IPS-18a (cell line): ENCODE measurements around the gene ZNF697.
"Not testable (repeated sequence)": the region's sequence is repeated elsewhere in the genome, so short reads cannot be mapped to it uniquely, and the experiment has no call there.

ENCODE experiments used
- H3K27ac ChIP-seq: one replicate; pipeline ENCODE4 v1.5.1; 2013; ENCODE audit warnings: low read length
- H3K27me3 ChIP-seq: one replicate; pipeline ENCODE4 v1.6.1; 2013; ENCODE audit warnings: mild to moderate bottlenecking, low read length; ENCODE audit not compliant: control insufficient read depth, insufficient read depth
- H3K36me3 ChIP-seq: one replicate; pipeline ENCODE4 v1.6.1; 2013; ENCODE audit warnings: low read depth, low read length; ENCODE audit not compliant: control insufficient read depth
- H3K4me1 ChIP-seq: one replicate; pipeline ENCODE4 v1.6.1; 2013; ENCODE audit warnings: low read depth, low read length; ENCODE audit not compliant: control insufficient read depth
- H3K4me3 ChIP-seq: one replicate; pipeline ENCODE4 v1.5.1; 2013; ENCODE audit warnings: low read length
- H3K9ac ChIP-seq: one replicate; pipeline ENCODE4 v1.6.1; 2013; ENCODE audit warnings: mild to moderate bottlenecking, low read length, moderate library complexity
- H3K9me3 ChIP-seq: one replicate; pipeline ENCODE4 v1.6.1; 2013; ENCODE audit warnings: low read depth, low read length; ENCODE audit not compliant: control insufficient read depth

The ZNF697 gene

DNA sequence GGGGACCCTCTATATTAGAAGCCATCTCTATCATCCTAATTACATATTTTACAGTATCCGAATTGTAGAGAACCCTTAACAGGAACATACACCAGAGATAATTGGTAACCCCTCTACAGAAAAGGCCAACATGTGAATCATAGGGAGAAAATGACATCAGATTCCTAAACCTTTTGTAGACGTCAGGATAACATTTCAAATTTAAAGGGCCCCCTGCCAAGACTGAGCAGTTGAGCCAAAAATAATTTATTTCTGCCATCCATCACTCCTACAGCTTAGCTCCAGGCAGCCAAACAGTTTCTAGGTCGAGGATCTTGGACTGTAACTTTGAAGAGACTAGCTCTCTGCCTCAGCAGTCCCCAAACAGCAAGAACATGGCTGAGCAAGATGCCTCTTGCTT, 21.2 kb downstream of the ZNF697 start:
- Histone ChIP-seq H3K27me3 (no peaks in the 10 kb centered on the region), H3K27ac (no peak overlapping the region), H3K9me3 (no peaks in the 10 kb centered on the region), H3K36me3 (peaks cover 13% of the 10 kb centered on the region), H3K4me1 (no peaks in the 10 kb centered on the region), H3K4me3 (no peak overlapping the region), H3K9ac (no peak overlapping the region)

DNA sequence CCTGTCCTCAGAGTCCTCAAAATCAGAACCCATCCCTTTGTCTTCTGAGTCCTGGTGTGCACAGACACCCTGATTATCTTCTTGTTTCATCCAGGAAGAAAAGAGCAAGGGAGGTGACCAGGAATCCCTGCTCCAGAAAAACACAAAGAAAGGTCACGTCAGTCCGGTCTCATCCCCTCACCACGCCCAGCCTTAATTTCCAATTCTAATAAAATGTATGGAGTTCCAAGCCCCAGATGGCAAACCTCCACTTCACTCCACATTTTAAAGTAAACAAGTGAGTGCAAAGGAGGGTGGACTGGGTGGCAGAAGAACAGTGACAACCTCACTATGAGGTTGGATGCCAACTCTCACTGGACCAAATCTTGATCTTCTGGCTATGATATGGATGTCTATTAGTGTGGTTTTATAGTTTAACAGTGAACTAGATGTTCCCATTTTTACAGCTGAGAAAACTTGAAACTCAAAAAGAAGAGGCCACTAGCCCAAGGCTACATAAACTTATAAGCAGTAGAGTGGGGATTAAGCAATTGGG, 22.0 kb downstream of the ZNF697 start:
- H3K4me3 ChIP-seq, result no peak overlapping the region
- peaks cover 13% of the 10 kb centered on the region for H3K36me3 ChIP-seq
- H3K27ac ChIP-seq, result no peak overlapping the region
- no peaks in the 10 kb centered on the region for H3K27me3 ChIP-seq
- no peak overlapping the region for H3K9ac ChIP-seq
- no peaks in the 10 kb centered on the region for H3K9me3 ChIP-seq
- H3K4me1 ChIP-seq, result peaks cover 5% of the 10 kb centered on the region

DNA sequence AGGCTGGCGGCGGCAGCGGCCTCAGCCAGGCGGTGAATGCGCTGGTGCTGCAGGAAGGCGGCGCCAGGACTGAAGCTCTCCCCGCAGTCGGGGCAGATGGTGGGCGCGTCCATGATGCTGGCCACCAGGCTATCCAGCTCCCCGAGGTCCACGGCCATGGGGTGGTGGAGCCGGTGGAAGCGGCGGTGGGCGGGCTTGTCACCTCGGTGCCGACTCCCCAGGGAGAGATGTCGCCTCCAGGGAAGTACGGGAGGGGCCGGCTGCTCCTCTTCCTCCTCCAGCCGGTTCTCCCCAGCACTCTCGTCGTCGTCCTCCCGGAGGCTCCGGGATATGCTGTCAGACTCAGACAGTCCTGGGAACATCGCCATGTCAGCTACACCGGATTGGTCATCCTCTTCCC, 24.4 kb downstream of the ZNF697 start:
- Histone ChIP-seq H3K27me3 (no peaks in the 10 kb centered on the region), H3K9me3 (no peaks in the 10 kb centered on the region), H3K9ac (no peak overlapping the region), H3K27ac (no peak overlapping the region), H3K36me3 (peaks cover 13% of the 10 kb centered on the region), H3K4me3 (no peak overlapping the region), H3K4me1 (peaks cover 5% of the 10 kb centered on the region)

DNA sequence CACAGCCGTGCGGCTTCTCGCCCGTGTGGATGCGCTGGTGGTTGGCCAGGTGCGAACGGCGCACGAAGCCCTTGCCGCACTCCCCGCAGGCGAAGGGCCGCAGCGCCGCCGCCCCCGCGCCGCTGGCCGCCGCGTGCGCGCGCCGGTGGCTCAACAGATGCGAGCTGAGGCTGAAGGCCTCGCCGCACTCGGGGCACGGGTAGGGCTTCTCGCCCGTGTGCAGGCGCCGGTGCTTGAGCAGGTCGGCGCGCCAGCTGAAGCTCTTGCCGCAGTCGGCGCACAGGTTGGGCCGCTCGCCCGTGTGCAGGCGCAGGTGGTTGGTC, 24.9 kb downstream of the ZNF697 start:
- Histone ChIP-seq H3K4me3 (no peak overlapping the region), H3K4me1 (peaks cover 5% of the 10 kb centered on the region), H3K27me3 (no peaks in the 10 kb centered on the region), H3K36me3 (peaks cover 13% of the 10 kb centered on the region), H3K27ac (no peak overlapping the region), H3K9ac (no peak overlapping the region), H3K9me3 (no peaks in the 10 kb centered on the region)

DNA sequence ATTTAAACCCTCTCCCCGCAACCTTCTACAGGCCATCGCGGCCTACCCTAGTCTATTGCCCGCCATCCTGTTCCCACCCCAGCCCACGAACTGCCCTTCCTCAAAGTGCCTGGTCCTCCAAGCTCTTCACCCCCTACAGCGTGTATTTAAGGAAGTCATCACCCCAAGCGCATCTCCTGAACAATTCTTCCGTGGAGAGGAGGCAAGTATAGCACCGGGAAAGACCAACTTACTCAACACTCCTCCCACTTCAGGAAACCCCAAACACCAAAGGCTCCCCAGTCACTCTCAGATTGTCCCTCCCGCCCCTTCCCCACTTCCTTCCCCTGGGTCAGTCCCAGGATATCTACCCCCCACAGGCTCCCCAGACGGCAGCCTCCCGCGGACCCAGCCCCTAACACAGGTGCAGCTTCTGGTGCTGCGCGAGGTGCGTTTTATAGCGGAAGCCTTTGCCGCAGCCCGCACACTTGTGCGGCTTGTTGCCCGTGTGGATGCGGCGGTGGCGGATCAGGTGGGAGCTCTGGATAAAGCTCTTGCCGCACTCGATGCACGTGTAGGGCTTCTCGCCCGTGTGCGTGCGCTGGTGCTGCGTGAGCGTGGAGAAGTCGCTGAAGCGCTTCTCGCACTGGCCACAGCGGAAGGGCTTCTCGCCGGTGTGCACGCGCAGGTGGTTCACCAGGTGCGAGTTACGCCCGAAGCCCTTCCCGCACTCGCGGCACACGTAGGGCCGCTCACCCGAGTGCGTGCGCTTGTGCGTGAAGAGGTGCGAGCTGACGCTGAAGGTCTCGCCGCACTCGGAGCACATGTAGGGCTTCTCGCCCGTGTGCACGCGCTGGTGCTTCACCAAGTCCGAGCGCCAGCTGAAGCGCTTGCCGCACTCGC, 25.5 kb downstream of the ZNF697 start:
- H3K27ac ChIP-seq, result no peak overlapping the region
- H3K36me3 ChIP-seq, result peaks cover 13% of the 10 kb centered on the region
- no peaks in the 10 kb centered on the region for H3K27me3 ChIP-seq
- no peak overlapping the region for H3K9ac ChIP-seq
- H3K4me3 ChIP-seq, result no peak overlapping the region
- no peaks in the 10 kb centered on the region for H3K9me3 ChIP-seq
- peaks cover 5% of the 10 kb centered on the region for H3K4me1 ChIP-seq

DNA sequence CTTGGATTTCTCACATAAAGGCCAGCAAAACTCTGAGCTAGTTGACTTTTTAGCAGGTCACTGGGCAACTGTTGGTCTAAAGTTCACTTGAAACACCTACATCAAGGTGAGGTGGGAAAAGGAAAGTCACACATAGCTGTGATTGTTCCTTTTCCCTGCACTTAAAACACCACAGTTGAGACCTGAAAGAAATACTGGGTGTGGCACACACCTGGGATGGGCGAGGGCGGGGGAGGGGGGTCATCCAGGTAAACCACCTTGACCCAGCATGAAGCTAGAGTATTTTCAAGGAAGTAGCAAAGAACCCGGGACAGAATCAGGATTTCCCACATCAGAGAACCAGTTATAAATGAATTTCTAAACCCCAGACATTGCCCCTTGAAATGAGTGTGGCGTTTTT, 26.4 kb downstream of the ZNF697 start:
- Histone ChIP-seq H3K27ac (no peak overlapping the region), H3K9ac (no peak overlapping the region), H3K4me3 (no peak overlapping the region), H3K4me1 (peaks cover 5% of the 10 kb centered on the region), H3K27me3 (no peaks in the 10 kb centered on the region), H3K9me3 (no peaks in the 10 kb centered on the region), H3K36me3 (peaks cover 13% of the 10 kb centered on the region)

DNA sequence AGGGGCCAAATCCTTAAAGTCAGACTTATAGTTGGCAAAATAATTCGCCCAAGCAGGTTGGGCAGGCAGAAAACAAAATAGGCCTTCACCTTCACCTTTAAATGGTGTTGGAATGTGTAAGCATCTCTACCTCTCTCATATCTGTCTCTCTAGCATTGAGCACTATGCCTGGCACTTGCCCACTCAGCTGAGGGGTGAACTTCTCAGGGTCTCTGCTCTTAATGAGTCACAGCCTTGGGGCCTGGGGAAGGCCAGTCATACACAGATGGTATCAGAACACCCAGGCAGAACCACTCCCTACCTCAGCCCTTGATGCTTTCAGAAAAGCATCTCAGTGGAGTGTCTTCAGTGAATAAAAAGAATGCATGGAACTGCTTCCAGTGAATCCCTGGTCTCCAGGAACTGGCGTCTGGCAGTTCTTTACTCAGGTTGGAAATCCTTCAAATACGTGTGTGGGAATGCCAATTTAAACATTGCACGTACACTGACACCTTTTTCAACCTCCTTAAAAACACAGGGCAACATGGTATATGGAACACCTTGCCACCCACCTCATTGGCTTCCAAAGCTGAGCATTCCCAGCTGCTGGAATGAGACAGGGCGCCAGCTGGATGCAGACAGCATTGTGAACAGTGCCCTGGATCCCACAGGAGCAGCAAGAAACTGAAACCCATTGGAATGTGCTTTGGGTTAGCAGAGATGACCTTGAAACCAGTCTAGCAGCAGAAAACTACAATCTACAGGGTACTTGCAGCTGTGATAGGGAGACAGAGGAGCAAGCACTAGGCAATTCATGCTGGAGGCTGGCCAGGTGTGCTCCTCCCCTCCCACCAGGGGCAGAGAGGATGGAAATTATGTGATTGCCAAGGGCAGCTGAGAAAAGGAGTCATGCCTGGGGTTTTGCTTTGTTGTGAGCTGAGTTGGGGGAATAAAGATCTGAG, 30.0 kb downstream of the ZNF697 start:
- H3K27me3 ChIP-seq, result no peaks in the 10 kb centered on the region
- no peaks in the 10 kb centered on the region for H3K9me3 ChIP-seq
- H3K4me1 ChIP-seq, result peaks cover 5% of the 10 kb centered on the region
- H3K9ac ChIP-seq, result no peak overlapping the region
- H3K36me3 ChIP-seq, result no peaks in the 10 kb centered on the region
- H3K4me3 ChIP-seq, result no peak overlapping the region
- no peak overlapping the region for H3K27ac ChIP-seq

DNA sequence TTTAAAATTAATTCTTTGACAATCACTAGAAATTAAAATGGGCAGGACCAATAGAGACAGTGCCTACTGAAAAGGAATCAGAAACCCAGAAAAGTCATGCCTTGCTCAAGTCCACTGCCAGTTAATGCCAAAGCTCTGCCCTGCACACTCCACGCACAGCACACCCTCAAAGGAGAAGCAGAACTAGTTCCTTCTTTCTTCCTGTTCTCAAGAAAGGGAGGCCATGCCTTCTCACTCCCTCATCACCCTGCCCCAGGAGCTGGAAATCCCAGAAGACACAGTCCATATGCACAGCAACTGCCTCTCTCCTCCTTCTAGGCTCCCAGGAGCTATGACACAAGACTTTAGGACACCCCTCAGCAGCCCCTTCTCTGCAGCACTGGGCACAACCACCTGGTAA, 31.3 kb downstream of the ZNF697 start:
- not testable (repeated sequence) for H3K36me3 ChIP-seq, H3K4me1 ChIP-seq, H3K27me3 ChIP-seq, H3K9ac ChIP-seq, H3K27ac ChIP-seq, H3K4me3 ChIP-seq, H3K9me3 ChIP-seq

DNA sequence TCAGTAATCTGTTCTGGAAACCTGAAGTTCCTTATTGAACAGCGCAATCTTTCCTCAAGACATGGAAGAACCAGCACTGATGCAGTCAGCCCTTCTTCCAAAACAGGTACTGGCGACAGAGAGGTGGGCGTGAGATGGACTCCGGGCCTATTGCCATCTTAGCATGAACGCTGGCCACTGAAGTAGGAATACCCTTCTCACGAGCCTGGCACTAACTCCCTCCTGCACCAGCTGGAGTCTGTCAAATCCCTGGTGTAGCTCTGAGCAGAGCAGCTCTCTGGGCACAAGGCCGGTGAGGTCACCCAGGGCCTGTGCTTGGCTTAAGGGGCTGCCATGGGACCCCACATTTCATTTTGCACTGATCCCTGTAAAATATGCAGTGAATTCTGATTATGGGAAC, 33.0 kb downstream of the ZNF697 start:
- not testable (repeated sequence) for H3K27ac ChIP-seq, H3K4me3 ChIP-seq

DNA sequence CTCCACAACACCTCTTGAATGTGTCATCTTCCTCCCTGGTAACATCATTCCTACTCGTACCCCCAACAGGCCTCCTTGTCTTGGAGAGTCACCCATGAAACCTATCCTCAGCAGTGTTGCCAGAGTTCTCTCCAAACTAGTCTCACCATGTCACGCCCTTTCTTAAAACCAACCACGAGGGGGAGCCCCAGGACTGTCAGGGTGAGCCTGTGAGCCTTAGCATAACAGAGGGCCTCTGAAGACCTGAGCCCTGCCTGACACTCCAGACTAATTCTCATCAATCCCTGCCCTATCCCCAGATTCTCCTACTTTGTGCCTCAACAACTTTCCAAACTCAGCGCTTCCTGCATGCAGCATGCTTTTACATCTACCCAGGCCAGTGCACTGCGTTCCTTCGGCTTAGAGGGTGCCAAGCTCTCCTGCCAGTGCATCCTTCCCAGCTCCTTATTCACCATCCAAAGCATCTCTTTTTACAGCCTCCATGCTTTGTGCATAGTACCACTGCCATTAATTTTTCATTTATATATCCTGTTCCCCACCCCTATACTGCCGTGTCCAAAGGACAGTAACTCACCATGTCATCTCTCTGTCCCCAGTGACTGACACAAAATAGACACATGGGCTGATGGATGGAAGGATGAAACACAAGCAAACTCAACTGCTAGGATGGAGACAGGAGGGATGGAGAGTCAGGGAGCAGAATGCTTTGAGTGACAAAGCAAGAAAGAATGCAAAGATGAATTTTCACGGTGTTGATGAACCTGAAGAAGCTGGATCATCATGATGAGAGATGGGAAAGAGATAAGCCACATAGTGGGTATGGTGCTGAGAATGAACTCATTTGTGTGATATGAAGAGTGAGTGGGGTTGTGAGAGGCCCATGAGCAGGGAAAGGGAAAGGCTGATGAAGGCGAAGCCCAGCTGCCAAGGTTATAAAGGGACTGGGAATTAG, 34.0 kb downstream of the ZNF697 start:
- Histone ChIP-seq H3K9ac (no peak overlapping the region), H3K9me3 (no peaks in the 10 kb centered on the region), H3K27ac (no peak overlapping the region)

More for the DNA sequence above, 33.0 kb downstream of the ZNF697 start:
- not testable (repeated sequence) for H3K27me3 ChIP-seq, H3K4me1 ChIP-seq, H3K9me3 ChIP-seq, H3K36me3 ChIP-seq, H3K9ac ChIP-seq

DNA sequence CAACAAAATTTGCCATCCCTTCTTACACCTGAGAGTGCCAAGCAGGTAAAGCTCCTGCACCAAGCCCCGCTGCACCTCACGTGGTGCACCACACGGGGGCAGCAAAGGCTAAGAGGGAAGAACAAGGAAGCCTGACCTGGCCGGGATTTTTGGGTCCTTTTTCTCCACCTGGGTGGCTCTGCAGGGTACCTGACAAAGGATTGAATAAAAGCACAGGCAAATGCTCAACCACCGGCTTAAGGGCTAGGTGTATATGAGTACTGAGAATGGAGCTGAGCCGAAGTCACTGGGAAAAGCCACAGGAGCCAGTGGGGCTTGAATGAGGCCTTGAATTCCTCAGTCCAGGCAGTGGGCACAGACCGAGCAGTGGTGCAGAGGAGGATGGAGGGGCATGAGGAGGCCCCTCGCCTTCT, 36.4 kb downstream of the ZNF697 start:
- Histone ChIP-seq H3K27ac (no peak overlapping the region), H3K36me3 (no peaks in the 10 kb centered on the region), H3K9me3 (no peaks in the 10 kb centered on the region), H3K4me1 (no peaks in the 10 kb centered on the region), H3K9ac (no peak overlapping the region), H3K27me3 (no peaks in the 10 kb centered on the region), H3K4me3 (no peak overlapping the region)

More for the DNA sequence above, 34.0 kb downstream of the ZNF697 start:
- Histone ChIP-seq H3K36me3 (no peaks in the 10 kb centered on the region), H3K4me3 (no peak overlapping the region), H3K27me3 (no peaks in the 10 kb centered on the region), H3K4me1 (no peaks in the 10 kb centered on the region)
